ENCODE measurements around the gene SLC10A1.

DNA sequence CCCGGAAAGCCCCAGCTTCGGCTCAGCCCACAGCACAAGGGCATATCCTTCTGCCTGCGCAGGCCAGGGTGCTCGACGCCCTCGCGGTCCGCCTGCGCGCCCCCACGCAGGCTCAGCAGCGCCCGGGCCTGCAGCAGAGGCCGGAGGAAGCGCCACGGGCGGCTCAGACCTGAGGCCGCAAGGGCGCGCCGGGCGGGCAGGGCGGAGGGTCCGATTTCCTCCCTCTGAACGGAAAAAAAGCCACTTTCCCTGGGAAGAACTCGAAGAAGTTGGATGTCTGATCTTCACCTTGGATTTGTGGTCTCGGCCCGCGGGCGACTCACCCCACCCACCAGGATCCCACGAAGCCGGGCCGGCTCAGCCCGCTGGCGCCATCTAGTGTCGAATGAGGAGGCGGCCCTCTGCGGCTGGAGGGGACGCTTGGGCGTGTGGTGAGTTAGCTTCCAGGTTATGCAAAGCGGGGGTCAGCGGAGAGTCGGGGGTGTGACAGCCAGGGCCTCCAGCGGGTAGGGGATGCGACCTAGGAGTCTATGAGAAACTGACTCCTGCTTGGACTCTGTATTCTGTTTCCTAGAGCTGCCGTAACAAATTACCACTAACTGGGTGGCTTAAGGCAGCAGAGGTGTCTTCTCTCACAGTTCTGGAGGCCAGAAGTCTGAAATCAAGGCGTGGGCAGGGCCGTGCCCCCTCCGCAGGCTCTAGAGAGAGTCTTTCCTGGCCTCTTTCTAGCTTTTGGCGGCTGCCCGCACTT is 70.1 kb downstream of the SLC10A1 start:
- TF ChIP-seq, protein P1, sequence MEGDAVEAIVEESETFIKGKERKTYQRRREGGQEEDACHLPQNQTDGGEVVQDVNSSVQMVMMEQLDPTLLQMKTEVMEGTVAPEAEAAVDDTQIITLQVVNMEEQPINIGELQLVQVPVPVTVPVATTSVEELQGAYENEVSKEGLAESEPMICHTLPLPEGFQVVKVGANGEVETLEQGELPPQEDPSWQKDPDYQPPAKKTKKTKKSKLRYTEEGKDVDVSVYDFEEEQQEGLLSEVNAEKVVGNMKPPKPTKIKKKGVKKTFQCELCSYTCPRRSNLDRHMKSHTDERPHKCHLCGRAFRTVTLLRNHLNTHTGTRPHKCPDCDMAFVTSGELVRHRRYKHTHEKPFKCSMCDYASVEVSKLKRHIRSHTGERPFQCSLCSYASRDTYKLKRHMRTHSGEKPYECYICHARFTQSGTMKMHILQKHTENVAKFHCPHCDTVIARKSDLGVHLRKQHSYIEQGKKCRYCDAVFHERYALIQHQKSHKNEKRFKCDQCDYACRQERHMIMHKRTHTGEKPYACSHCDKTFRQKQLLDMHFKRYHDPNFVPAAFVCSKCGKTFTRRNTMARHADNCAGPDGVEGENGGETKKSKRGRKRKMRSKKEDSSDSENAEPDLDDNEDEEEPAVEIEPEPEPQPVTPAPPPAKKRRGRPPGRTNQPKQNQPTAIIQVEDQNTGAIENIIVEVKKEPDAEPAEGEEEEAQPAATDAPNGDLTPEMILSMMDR (IDR thresholded peaks at IDR 0.05), result peak; percentile 97 to 98 (median 98)
- no peak for TF ChIP-seq POLR2A (IDR thresholded peaks at IDR 0.05)
